ENCODE data around the gene EFCC1.
"Not testable (repeated sequence)": the region's sequence is repeated elsewhere in the genome, so short reads cannot be mapped to it uniquely, and the experiment has no call there.

Gene EFCC1

GRCh38 chr3:129081503-129081902 lies 80.4 kb downstream of the EFCC1 start:
- DNase-seq (ENCODE audit: low spot score): no peak

- DNase-seq (ENCODE audit: low spot score): no peak
Measured at GRCh38 chr3:129082026-129082425, 80.9 kb downstream of the EFCC1 start.

GRCh38 chr3:129084501-129084900 lies 83.4 kb downstream of the EFCC1 start:
- no peak for DNase-seq (ENCODE audit: low spot score)

- DNase-seq (ENCODE audit: low spot score): no peak
Measured at GRCh38 chr3:129085165-129085715, 84.1 kb downstream of the EFCC1 start.

- no peak for DNase-seq (ENCODE audit: low spot score)
Measured at GRCh38 chr3:129085818-129086217, 84.7 kb downstream of the EFCC1 start.

GRCh38 chr3:129087138-129087702 lies 86.1 kb downstream of the EFCC1 start:
- DNase-seq (ENCODE audit: low spot score): no peak

GRCh38 chr3:129087904-129088303 lies 86.8 kb downstream of the EFCC1 start:
- not testable (repeated sequence) for DNase-seq (ENCODE audit: low spot score)

- DNase-seq (ENCODE audit: low spot score): not testable (repeated sequence)
Measured at GRCh38 chr3:129088312-129088711, 87.2 kb downstream of the EFCC1 start.
